MM.1S (cell line): Measurements from ENCODE around the gene RECQL5.
"Not testable (repeated sequence)": the region's sequence is repeated elsewhere in the genome, so short reads cannot be mapped to it uniquely, and the experiment has no call there.

Experiments
- DNase-seq: peaks from one replicate; pipeline ENCODE4 v3.0.0-alpha.2; 2015
- H2AFZ ChIP-seq: fragments of 300-600 bp; sonication (generic); 2 replicates; pipeline ENCODE4 v1.6.0; 2016; ENCODE audit warnings: antibody characterized with exemption, low read length
- H3F3A ChIP-seq: fragments of 300-600 bp; sonication (generic); 2 replicates; pipeline ENCODE4 v1.6.1; 2016; ENCODE audit warnings: mild to moderate bottlenecking, antibody characterized with exemption, low read length, moderate library complexity, mixed read lengths; ENCODE audit not compliant: insufficient read depth
- H3K27ac ChIP-seq: fragments of 300-600 bp; sonication (generic); 2 replicates; pipeline ENCODE4 v1.5.1; 2016; ENCODE audit warnings: mild to moderate bottlenecking, low read length
- H3K27me3 ChIP-seq: fragments of 300-600 bp; sonication (generic); replicated peaks from 2 replicates; pipeline ENCODE4 v1.6.0; 2016; ENCODE audit warnings: low read length; ENCODE audit not compliant: insufficient read depth
- H3K36me3 ChIP-seq: fragments of 300-600 bp; sonication (generic); replicated peaks from 2 replicates; pipeline ENCODE4 v1.6.1; 2016; ENCODE audit warnings: mild to moderate bottlenecking, low read length, mixed read lengths; ENCODE audit not compliant: insufficient read depth
- H3K4me1 ChIP-seq: fragments of 300-600 bp; sonication (generic); 2 replicates; pipeline ENCODE4 v1.6.1; 2016; ENCODE audit warnings: low read length, mixed read lengths
- H3K4me2 ChIP-seq: fragments of 300-600 bp; sonication (generic); 2 replicates; pipeline ENCODE4 v1.6.0; 2016; ENCODE audit warnings: low read depth, low read length
- H3K4me3 ChIP-seq: fragments of 300-600 bp; sonication (generic); 2 replicates; pipeline ENCODE4 v1.5.1; 2016; ENCODE audit warnings: low read length, mixed read lengths
- H3K79me2 ChIP-seq: fragments of 300-600 bp; sonication (generic); 2 replicates; pipeline ENCODE4 v1.6.1; 2016; ENCODE audit warnings: mixed run types, low read length, mixed read lengths
- H3K9ac ChIP-seq: fragments of 300-600 bp; sonication (generic); 2 replicates; pipeline ENCODE4 v1.6.1; 2016; ENCODE audit warnings: low read length, mixed read lengths
- H3K9me2 ChIP-seq: fragments of 300-600 bp; sonication (generic); replicated peaks from 2 replicates; pipeline ENCODE4 v1.6.1; 2016; ENCODE audit warnings: mild to moderate bottlenecking, low read length, mixed read lengths; ENCODE audit not compliant: insufficient read depth
- H3K9me3 ChIP-seq: fragments of 300-600 bp; sonication (generic); replicated peaks from 2 replicates; pipeline ENCODE4 v1.6.1; 2016; ENCODE audit warnings: mild to moderate bottlenecking, low read length, mixed read lengths; ENCODE audit not compliant: insufficient read depth
- H4K20me1 ChIP-seq: fragments of 300-600 bp; sonication (generic); 2 replicates; pipeline ENCODE4 v1.6.1; 2016; ENCODE audit warnings: mild to moderate bottlenecking, low read length, moderate library complexity, mixed read lengths; ENCODE audit not compliant: insufficient read depth
- CTCF ChIP-seq: fragments of 300-600 bp; sonication (generic); IDR thresholded peaks from 2 replicates; pipeline ENCODE4 v1.5.1; 2016; ENCODE audit warnings: antibody characterized with exemption, low read length, mixed read lengths
- EZH2 ChIP-seq: fragments of 300-600 bp; sonication (generic); optimal IDR thresholded peaks from 2 replicates; pipeline ENCODE3; 2017; ENCODE audit warnings: low read depth, mild to moderate bottlenecking, antibody characterized with exemption, low read length, mixed read lengths
- EZH2phosphoT487 ChIP-seq: fragments of 300-600 bp; sonication (generic); IDR thresholded peaks from 2 replicates; pipeline ENCODE4 v1.6.1; 2018; ENCODE audit warnings: antibody characterized with exemption, low read length

RECQL5 gene

GRCh38 chr17:75595284-75595919, 71.6 kb downstream of the RECQL5 start:
- H3K9me3 ChIP-seq, result no peaks in the 10 kb centered on the region
- no peak overlapping the region for H3K4me2 ChIP-seq
- H3F3A ChIP-seq, result no peaks in the 10 kb centered on the region
- H3K9ac ChIP-seq, result no peak overlapping the region
- DNase-seq, result no peak
- TF ChIP-seq EZH2phosphoT487, result no peak
- no peak for TF ChIP-seq EZH2
- no peak for TF ChIP-seq CTCF
- H3K9me2 ChIP-seq, result no peaks in the 10 kb centered on the region
- no peaks in the 10 kb centered on the region for H4K20me1 ChIP-seq
- H2AFZ ChIP-seq, result no peak overlapping the region
- no peaks in the 10 kb centered on the region for H3K4me1 ChIP-seq
- no peak overlapping the region for H3K27ac ChIP-seq
- no peak overlapping the region for H3K4me3 ChIP-seq
- H3K27me3 ChIP-seq, result peaks cover 61% of the 10 kb centered on the region
- H3K36me3 ChIP-seq, result no peaks in the 10 kb centered on the region
- H3K79me2 ChIP-seq, result no peaks in the 10 kb centered on the region

GRCh38 chr17:75594499-75595283, 72.3 kb downstream of the RECQL5 start:
- no peaks in the 10 kb centered on the region for H3K4me1 ChIP-seq

GRCh38 chr17:75593430-75593829, 73.5 kb downstream of the RECQL5 start:
- not testable (repeated sequence) for H3F3A ChIP-seq, H3K9me3 ChIP-seq, H3K4me2 ChIP-seq, H2AFZ ChIP-seq, H3K79me2 ChIP-seq, DNase-seq, H3K4me1 ChIP-seq, H3K4me3 ChIP-seq, H3K9me2 ChIP-seq, H3K27ac ChIP-seq, H4K20me1 ChIP-seq, H3K9ac ChIP-seq, H3K36me3 ChIP-seq
- peaks cover 72% of the 10 kb centered on the region for H3K27me3 ChIP-seq

More at GRCh38 chr17:75594499-75595283, 72.3 kb downstream of the RECQL5 start:
- Histone ChIP-seq H4K20me1 (no peaks in the 10 kb centered on the region), H3K9me2 (no peaks in the 10 kb centered on the region), H3K4me2 (no peak overlapping the region), H3K27me3 (peaks cover 66% of the 10 kb centered on the region), H3K4me3 (no peak overlapping the region), H3K9ac (no peak overlapping the region), H3F3A (no peaks in the 10 kb centered on the region), H2AFZ (no peak overlapping the region), H3K9me3 (no peaks in the 10 kb centered on the region), H3K79me2 (no peaks in the 10 kb centered on the region), H3K36me3 (no peaks in the 10 kb centered on the region), H3K27ac (no peak overlapping the region)
- DNase-seq, result no peak
- TF ChIP-seq CTCF, result peak; percentile 27
- no peak for TF ChIP-seq EZH2phosphoT487
- TF ChIP-seq EZH2, result no peak
